Stimulated activated CD8-positive, alpha-beta memory T cell treated with anti-CD3 and anti-CD28 coated beads, Interleukin-12 subunit alpha, Interleukin-12 subunit beta, amount 100 ng/mL, for 24 hours (primary cell): ENCODE results near the gene ULK1.

Experiments used
- DNase-seq: peaks from one replicate; pipeline ENCODE4 v3.0.0-alpha.2; 2020; ENCODE audit errors: extremely low read depth

ULK1 gene

GRCh38 chr12:131892711-131893604 is 1.5 kb upstream of the ULK1 start:
- no peak for DNase-seq

- DNase-seq = no peak
Observed at GRCh38 chr12:131893605-131894312, 663 bp upstream of the ULK1 start.

- no peak for DNase-seq
Observed at GRCh38 chr12:131894981-131895639, 688 bp downstream of the ULK1 start.

- no peak for DNase-seq
Observed at GRCh38 chr12:131895640-131896079, 1.2 kb downstream of the ULK1 start.

GRCh38 chr12:131896080-131896810 is 1.8 kb downstream of the ULK1 start:
- DNase-seq = peak; percentile 40

- no peak for DNase-seq
Observed at GRCh38 chr12:131896811-131897270, 2.4 kb downstream of the ULK1 start.

GRCh38 chr12:131897276-131897675 is 2.9 kb downstream of the ULK1 start:
- no peak for DNase-seq

- DNase-seq = no peak
Observed at GRCh38 chr12:131897875-131898274, 3.5 kb downstream of the ULK1 start.

- no peak for DNase-seq
Observed at GRCh38 chr12:131900397-131900796, 6.0 kb downstream of the ULK1 start.

- no peak for DNase-seq
Observed at GRCh38 chr12:131901431-131902331, 7.3 kb downstream of the ULK1 start.

- DNase-seq = no peak
Observed at GRCh38 chr12:131902332-131903241, 8.2 kb downstream of the ULK1 start.

- no peak for DNase-seq
Observed at GRCh38 chr12:131903270-131904255, 9.1 kb downstream of the ULK1 start.

GRCh38 chr12:131904346-131904745 is 9.9 kb downstream of the ULK1 start:
- no peak for DNase-seq

- no peak for DNase-seq
Observed at GRCh38 chr12:131905081-131905629, 10.7 kb downstream of the ULK1 start.

GRCh38 chr12:131905630-131906091 is 11.2 kb downstream of the ULK1 start:
- DNase-seq = no peak

- DNase-seq = no peak
Observed at GRCh38 chr12:131907379-131908091, 13.1 kb downstream of the ULK1 start.
